Measurements from ENCODE around the gene TUBGCP6. TPM values are rescaled to one million over a fixed set of nuclear protein-coding genes. Genes with fewer than 3 reads are reported as not detected.

TUBGCP6 gene
- total and polyA plus RNA-seq, 8 donors: 37.8 to 112 (median 50.2) TPM

- intact Hi-C loops (cut with DNase I; ENCODE audit: low total_unique reads): no loop called here
- Histone ChIP-seq H3K36me3 (peaks cover 56 to 97% (median 95%) of the 10 kb centered on the region in 4 donors), H3K9me3 (no peaks in the 10 kb centered on the region), H3K4me1 (no peaks in the 10 kb centered on the region), H3K27me3 (no peaks in the 10 kb centered on the region), H3K27ac (no peak overlapping the region), H3K4me3 (no peak overlapping the region)
- 94 to 100% (median 98%) methylated on average over 4 to 9 of the region's 9 CpGs for WGBS, 5 donors
- DNase-seq: no peak
- TF ChIP-seq EP300 (IDR thresholded peaks at IDR 0.05) (no peak), POLR2AphosphoS5 (IDR thresholded peaks at IDR 0.05) (no peak)
These were observed 16.5 kb downstream of the TUBGCP6 start for GRCh38 chr22:50228366-50228765.

- TF ChIP-seq EP300 (IDR thresholded peaks at IDR 0.05) (no peak), POLR2A (IDR thresholded peaks at IDR 0.05) (no peak), POLR2AphosphoS5 (IDR thresholded peaks at IDR 0.05) (no peak)
- TF ChIP-seq, protein P1, sequence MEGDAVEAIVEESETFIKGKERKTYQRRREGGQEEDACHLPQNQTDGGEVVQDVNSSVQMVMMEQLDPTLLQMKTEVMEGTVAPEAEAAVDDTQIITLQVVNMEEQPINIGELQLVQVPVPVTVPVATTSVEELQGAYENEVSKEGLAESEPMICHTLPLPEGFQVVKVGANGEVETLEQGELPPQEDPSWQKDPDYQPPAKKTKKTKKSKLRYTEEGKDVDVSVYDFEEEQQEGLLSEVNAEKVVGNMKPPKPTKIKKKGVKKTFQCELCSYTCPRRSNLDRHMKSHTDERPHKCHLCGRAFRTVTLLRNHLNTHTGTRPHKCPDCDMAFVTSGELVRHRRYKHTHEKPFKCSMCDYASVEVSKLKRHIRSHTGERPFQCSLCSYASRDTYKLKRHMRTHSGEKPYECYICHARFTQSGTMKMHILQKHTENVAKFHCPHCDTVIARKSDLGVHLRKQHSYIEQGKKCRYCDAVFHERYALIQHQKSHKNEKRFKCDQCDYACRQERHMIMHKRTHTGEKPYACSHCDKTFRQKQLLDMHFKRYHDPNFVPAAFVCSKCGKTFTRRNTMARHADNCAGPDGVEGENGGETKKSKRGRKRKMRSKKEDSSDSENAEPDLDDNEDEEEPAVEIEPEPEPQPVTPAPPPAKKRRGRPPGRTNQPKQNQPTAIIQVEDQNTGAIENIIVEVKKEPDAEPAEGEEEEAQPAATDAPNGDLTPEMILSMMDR (IDR thresholded peaks at IDR 0.05): no peak
- H3K4me1 ChIP-seq: no peaks in the 10 kb centered on the region
- DNase-seq: no peak
- 88 to 94% (median 94%) methylated on average over 12 to 25 of the region's 25 CpGs for WGBS, 5 donors
- intact Hi-C loops (cut with DNase I; ENCODE audit: low total_unique reads): no loop called here
- H3K27me3 ChIP-seq: no peaks in the 10 kb centered on the region
- peaks cover 60 to 97% (median 95%) of the 10 kb centered on the region in 4 donors for H3K36me3 ChIP-seq
- no peaks in the 10 kb centered on the region for H3K9me3 ChIP-seq
- H3K27ac ChIP-seq: no peak overlapping the region
- no peak overlapping the region for H3K4me3 ChIP-seq
These were observed 17.1 kb downstream of the TUBGCP6 start for GRCh38 chr22:50227579-50228215.

- WGBS, 5 donors: 80 to 97% (median 94%) methylated on average over 2 to 18 of the region's 18 CpGs
- intact Hi-C loops (cut with DNase I; ENCODE audit: low total_unique reads): no loop called here
- Histone ChIP-seq H3K4me1 (no peaks in the 10 kb centered on the region), H3K27ac (no peak overlapping the region), H3K4me3 (no peak overlapping the region), H3K36me3 (peaks cover 64 to 97% (median 95%) of the 10 kb centered on the region in 4 donors), H3K27me3 (no peaks in the 10 kb centered on the region), H3K9me3 (no peaks in the 10 kb centered on the region)
- TF ChIP-seq, protein P1 (IDR thresholded peaks at IDR 0.05): no peak
- DNase-seq: no peak
These were observed 18.0 kb downstream of the TUBGCP6 start for GRCh38 chr22:50226875-50227165.

GRCh38 chr22:50226063-50226874 is 18.6 kb downstream of the TUBGCP6 start:
- intact Hi-C loops (cut with DNase I; ENCODE audit: low total_unique reads): no loop called here
- Histone ChIP-seq H3K27me3 (no peaks in the 10 kb centered on the region), H3K9me3 (no peaks in the 10 kb centered on the region), H3K4me3 (no peak overlapping the region), H3K4me1 (no peaks in the 10 kb centered on the region), H3K27ac (no peak overlapping the region), H3K36me3 (peaks cover 69 to 97% (median 96%) of the 10 kb centered on the region in 4 donors)
- DNase-seq: no peak
- TF ChIP-seq POLR2AphosphoS5 (IDR thresholded peaks at IDR 0.05) (no peak), POLR2A (IDR thresholded peaks at IDR 0.05) (no peak), EP300 (IDR thresholded peaks at IDR 0.05) (no peak)
- TF ChIP-seq, protein P1 (IDR thresholded peaks at IDR 0.05): no peak
- WGBS, 5 donors: 90 to 93% (median 91%) methylated on average over 21 to 31 of the region's 31 CpGs

Data from stomach (tissue), 9 donors.